Esophagus squamous epithelium (tissue), 5 donors: Measurements from ENCODE around the gene RORC. TPM values are rescaled to one million over a fixed set of nuclear protein-coding genes. Genes with fewer than 3 reads are reported as not detected.
A peak's percentile ranks its signal among the peaks of the same experiment; 100 is the strongest.
"Not testable (repeated sequence)": the region's sequence is repeated elsewhere in the genome, so short reads cannot be mapped to it uniquely, and the experiment has no call there.

ENCODE experiments used
- DNase-seq: peaks from one replicate; lab custom pipeline; 2025; lab: John Stamatoyannopoulos, UW
- H3K27ac ChIP-seq, 4 donors: fragments of 200-600 bp; sonication (generic); one replicate each; pipeline ENCODE4 v1.5.1; 2016 to 2019; ENCODE audit warnings: mild to moderate bottlenecking in 1 of 4
- H3K27me3 ChIP-seq, 4 donors: fragments of 200-600 bp; sonication (generic); 1 replicate in 3 of 4; 2 replicates in 1 of 4; pipeline versions ENCODE4 v1.5.1 to v1.6.0; 2017 to 2021; ENCODE audit warnings: antibody characterized with exemption in 1 of 4
- H3K36me3 ChIP-seq, 3 donors: fragments of 200-600 bp; sonication (generic); one replicate each; pipeline ENCODE4 v1.5.1; 2016 to 2019
- H3K4me1 ChIP-seq, 3 donors: fragments of 200-600 bp; sonication (generic); one replicate each; pipeline ENCODE4 v1.5.1; 2017 to 2019
- H3K4me3 ChIP-seq, 4 donors: fragments of 200-600 bp; sonication (generic); 1 replicate in 3 of 4; 2 replicates in 1 of 4; pipeline ENCODE4 v1.5.1; 2016 to 2019; ENCODE audit warnings: mild to moderate bottlenecking in 2 of 4, moderate library complexity in 1 of 4
- H3K9me3 ChIP-seq, 3 donors: fragments of 200-600 bp; sonication (generic); one replicate each; pipeline ENCODE4 v1.5.1; 2016 to 2019
- POLR2A ChIP-seq, 4 donors: fragments of 450-650 bp; IDR thresholded peaks; one replicate each; pipeline ENCODE4 v1.6.1; 2017; ENCODE audit warnings: antibody characterized with exemption in 4 of 4, mild to moderate bottlenecking in 4 of 4, moderate library complexity in 3 of 4
- WGBS, 2 donors: methylation state at CpG; one replicate each; pipeline ENCODE4 v1.1.5; 2018; 5-methylcytosine and 5-hydroxymethylcytosine counted together
- intact Hi-C: fragments of 100-400 bp; cut with DNase I; formaldehyde crosslinking; loops from one replicate; pipeline ENCODE4 v1.15.0; 2022
- total RNA-seq, 4 donors: library from RNA; depleted of rRNA; stranded (reverse); fragments of >200 nt; gene quantifications; one replicate each; pipeline ENCODE4 v1.1.0, GENCODE V29; 2016
- TF ChIP-seq, protein P1 (sequence below), 6 experiments: fragments of 450-650 bp in 4 of 6; fragments of 200-600 bp in 2 of 6; sonication (generic) in 2 of 6; IDR thresholded peaks; one replicate each; pipeline ENCODE4 v1.5.1; 2016 to 2019; ENCODE audit warnings: antibody characterized with exemption in 6 of 6, mild to moderate bottlenecking in 4 of 6, moderate library complexity in 4 of 6
- donor health status: DM: yes; HTN: yes; CAD: no.

Gene RORC
- total RNA-seq, 4 donors from 2014 or later = 0.75 to 11.5 (median 5.3) TPM

DNA sequence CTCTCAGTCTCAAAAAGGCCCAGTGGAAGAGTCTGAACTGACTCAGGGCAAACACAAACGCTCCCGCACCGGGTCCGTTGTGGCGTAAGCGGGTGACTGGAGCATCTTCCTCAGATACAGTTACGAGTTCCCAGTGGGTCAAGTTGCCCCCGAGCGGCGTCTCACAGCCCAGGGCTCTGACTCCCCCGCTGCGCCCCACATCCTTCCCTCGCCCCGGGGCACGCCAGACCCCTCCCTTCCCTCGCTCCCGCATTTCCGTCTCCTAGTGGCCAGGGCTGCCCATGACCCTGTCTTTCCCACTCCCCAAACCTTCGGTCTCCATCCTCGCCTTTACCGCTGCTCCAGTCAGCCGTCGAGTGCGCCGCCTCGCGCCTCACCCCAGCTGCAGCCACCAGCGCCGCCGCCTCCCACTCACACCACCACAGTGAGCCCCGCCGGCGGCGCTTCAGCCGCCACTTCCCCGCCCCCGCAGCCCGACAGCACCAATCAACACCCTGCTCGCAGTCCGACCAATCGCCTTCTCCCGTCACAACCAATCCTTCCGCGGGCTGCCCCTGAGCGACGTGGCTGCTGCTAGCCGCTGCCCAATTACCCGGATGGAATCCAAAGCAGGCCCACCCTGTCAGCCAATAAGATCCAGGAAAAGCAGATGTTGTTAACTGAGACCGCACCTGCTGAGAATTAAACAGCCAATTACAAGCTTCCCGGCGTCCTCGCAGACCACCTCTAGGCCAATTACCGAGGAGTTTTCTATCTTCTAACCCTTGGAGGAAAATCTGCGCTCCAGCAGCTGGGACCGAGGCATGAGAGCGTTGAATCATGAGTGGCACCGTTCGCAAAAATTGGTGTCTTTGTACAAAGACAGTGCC, 41.3 kb downstream of the RORC start, which contains the start of gene TDRKH:
TSS of gene TDRKH (minus strand) at position 430 of the 869 bp plus-strand sequence. CDS start 7,478 bp downstream, outside the sequence.
- H3K4me3 ChIP-seq = peak within 1 kb of the TSS; percentile 51 to 83 (median 76)
- no peaks in the 10 kb centered on the region for H3K36me3 ChIP-seq
- H3K4me1 ChIP-seq = peaks cover 4 to 32% (median 10%) of the 10 kb centered on the region in 3 donors
- no peaks in the 10 kb centered on the region for H3K9me3 ChIP-seq
- DNase-seq = peak; percentile 93
- intact Hi-C loops = no loop called here
- peak within 1 kb of the TSS in 3 of 4 donors; percentile 64 to 67 (median 64) for H3K27ac ChIP-seq
- TF ChIP-seq POLR2A (IDR thresholded peaks at IDR 0.05) = peak in 3 of 4 donors; percentile 36 to 65 (median 54)
- TF ChIP-seq, protein P1, sequence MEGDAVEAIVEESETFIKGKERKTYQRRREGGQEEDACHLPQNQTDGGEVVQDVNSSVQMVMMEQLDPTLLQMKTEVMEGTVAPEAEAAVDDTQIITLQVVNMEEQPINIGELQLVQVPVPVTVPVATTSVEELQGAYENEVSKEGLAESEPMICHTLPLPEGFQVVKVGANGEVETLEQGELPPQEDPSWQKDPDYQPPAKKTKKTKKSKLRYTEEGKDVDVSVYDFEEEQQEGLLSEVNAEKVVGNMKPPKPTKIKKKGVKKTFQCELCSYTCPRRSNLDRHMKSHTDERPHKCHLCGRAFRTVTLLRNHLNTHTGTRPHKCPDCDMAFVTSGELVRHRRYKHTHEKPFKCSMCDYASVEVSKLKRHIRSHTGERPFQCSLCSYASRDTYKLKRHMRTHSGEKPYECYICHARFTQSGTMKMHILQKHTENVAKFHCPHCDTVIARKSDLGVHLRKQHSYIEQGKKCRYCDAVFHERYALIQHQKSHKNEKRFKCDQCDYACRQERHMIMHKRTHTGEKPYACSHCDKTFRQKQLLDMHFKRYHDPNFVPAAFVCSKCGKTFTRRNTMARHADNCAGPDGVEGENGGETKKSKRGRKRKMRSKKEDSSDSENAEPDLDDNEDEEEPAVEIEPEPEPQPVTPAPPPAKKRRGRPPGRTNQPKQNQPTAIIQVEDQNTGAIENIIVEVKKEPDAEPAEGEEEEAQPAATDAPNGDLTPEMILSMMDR (IDR thresholded peaks at IDR 0.05) = peak in 5 of 6 experiments; percentile 12 to 34 (median 26)
- H3K27me3 ChIP-seq = peaks cover 0 to 5% (median 0%) of the 10 kb centered on the region in 4 donors
- 1% methylated on average over 37 to 48 of the region's 58 CpGs for WGBS, 2 donors

DNA sequence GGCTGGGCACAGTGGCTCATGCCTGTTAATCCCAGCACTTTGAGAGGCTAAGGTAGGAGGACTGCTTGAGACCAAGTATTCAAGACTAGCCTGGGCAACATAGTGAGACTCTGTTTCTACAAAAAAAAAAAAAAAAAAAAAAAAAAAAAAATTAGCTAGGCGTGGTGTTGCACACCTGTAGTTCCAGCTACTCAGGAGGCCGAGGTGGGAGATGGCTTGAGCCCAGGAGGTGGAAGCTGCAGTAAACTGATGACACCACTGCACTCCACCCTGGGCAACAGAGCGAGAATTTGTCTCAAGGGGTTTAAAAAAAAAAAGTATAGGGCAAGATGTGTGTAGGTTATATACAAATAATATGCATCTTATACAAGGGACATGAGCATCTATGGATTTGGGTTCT, 43.9 kb downstream of the RORC start:
- WGBS, 2 donors = 89 to 93% methylated on average over 3 of the region's 3 CpGs
- Histone ChIP-seq H3K4me3 (no peak overlapping the region), H3K9me3 (no peaks in the 10 kb centered on the region), H3K4me1 (peaks cover 4 to 35% (median 10%) of the 10 kb centered on the region in 3 donors), H3K27ac (no peak overlapping the region), H3K27me3 (peaks cover 0 to 5% (median 0%) of the 10 kb centered on the region in 4 donors), H3K36me3 (no peaks in the 10 kb centered on the region)
- DNase-seq = no peak
- intact Hi-C loops = no loop called here
- TF ChIP-seq POLR2A (IDR thresholded peaks at IDR 0.05) = no peak
- TF ChIP-seq, protein P1 (IDR thresholded peaks at IDR 0.05) = no peak

- peak overlapping the region in 1 of 4 donors; percentile 0 for H3K27ac ChIP-seq
- H3K36me3 ChIP-seq = peaks cover 0 to 8% (median 0%) of the 10 kb centered on the region in 3 donors
- no peaks in the 10 kb centered on the region for H3K9me3 ChIP-seq
- no peak for DNase-seq
- H3K4me3 ChIP-seq = no peak overlapping the region
- intact Hi-C loops = no loop called here
- peaks cover 0 to 10% (median 0%) of the 10 kb centered on the region in 3 donors for H3K4me1 ChIP-seq
- TF ChIP-seq POLR2A (IDR thresholded peaks at IDR 0.05) = no peak
- no peaks in the 10 kb centered on the region for H3K27me3 ChIP-seq
- WGBS, 2 donors = 71 to 79% methylated on average over 2 of the region's 2 CpGs
Observed at GRCh38 chr1:151783796-151784195, 47.8 kb downstream of the RORC start.

DNA sequence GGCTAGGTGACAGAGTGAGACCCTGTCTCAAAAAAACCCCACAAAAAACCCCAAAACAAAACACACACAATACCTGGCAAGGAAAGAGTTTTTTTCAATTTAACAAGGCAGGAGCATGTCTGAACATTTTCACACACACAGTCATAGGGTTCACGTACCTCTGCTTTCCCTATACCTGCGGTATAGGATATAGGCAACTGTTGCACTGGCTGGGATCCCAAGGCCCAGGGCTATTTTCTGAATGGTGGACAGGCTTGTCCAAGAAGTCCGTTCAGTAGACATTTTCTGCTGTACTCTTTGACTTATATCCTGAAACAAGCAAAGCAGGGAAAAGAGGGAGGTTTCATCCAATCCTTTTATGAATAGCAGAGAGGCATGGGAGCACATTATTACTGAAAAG, 48.9 kb downstream of the RORC start:
- Histone ChIP-seq H3K4me1 (peaks cover 0 to 4% (median 0%) of the 10 kb centered on the region in 3 donors), H3K27me3 (no peaks in the 10 kb centered on the region), H3K27ac (no peak overlapping the region), H3K36me3 (peaks cover 0 to 18% (median 0%) of the 10 kb centered on the region in 3 donors), H3K4me3 (no peak overlapping the region), H3K9me3 (no peaks in the 10 kb centered on the region)
- TF ChIP-seq, protein P1 (IDR thresholded peaks at IDR 0.05) = no peak
- TF ChIP-seq POLR2A (IDR thresholded peaks at IDR 0.05) = no peak
- 60 to 61% methylated on average over 3 of the region's 3 CpGs for WGBS, 2 donors
- intact Hi-C loops = no loop called here
- no peak for DNase-seq

- DNase-seq = not testable (repeated sequence)
- peaks cover 0 to 19% (median 0%) of the 10 kb centered on the region in 3 donors for H3K36me3 ChIP-seq
Observed at GRCh38 chr1:151782026-151782425, 49.6 kb downstream of the RORC start.

GRCh38 chr1:151780736-151781135, 50.9 kb downstream of the RORC start:
- H3K27me3 ChIP-seq, H3K27ac ChIP-seq, H3K4me3 ChIP-seq, H3K9me3 ChIP-seq, intact Hi-C loops, DNase-seq, H3K4me1 ChIP-seq: not testable (repeated sequence)
- 79 to 89% methylated on average over 4 to 5 of the region's 5 CpGs for WGBS, 2 donors
- peaks cover 0 to 26% (median 0%) of the 10 kb centered on the region in 3 donors for H3K36me3 ChIP-seq

More at GRCh38 chr1:151782026-151782425, 49.6 kb downstream of the RORC start:
- H3K4me1 ChIP-seq, H3K4me3 ChIP-seq, H3K9me3 ChIP-seq, intact Hi-C loops, H3K27ac ChIP-seq, H3K27me3 ChIP-seq: not testable (repeated sequence)
- WGBS, 2 donors = 77% methylated on average over 5 of the region's 5 CpGs
